Measurements from ENCODE around the gene ASIC2. TPM values are rescaled to one million over a fixed set of nuclear protein-coding genes. Genes with fewer than 3 reads are reported as not detected.

ASIC2 gene
- total and polyA plus RNA-seq, 9 of the 15 experiments (the other 6 are each of a cell fraction or from before 2014, with no cell fraction given), result not detected

DNA sequence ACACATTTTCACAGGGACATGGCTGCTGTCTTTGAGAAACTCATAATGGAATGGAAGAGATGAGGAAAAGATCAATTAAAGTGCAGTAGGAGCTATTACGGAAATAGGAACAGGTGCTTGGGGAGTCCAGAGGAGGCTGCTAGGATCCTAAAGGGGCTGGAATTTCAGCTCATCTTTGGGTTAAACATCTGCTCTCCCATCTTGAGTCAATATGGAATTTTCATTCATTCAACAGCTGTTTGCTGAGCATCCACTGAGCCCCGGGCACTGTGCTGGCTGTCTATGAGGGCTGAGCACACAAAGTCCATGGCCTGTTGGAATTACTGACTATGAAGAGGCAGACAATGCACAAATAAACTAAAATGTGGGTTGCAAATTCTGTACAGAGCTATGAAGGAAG is 47.9 kb downstream of the ASIC2 start:
- Histone ChIP-seq H3K79me2 (ENCODE audit: control insufficient read depth, insufficient read depth, low read length) (no peaks in the 10 kb centered on the region), H3K27ac (ENCODE audit: extremely low read depth, low read depth, low read length) (no peak overlapping the region), H4K20me1 (replicated peaks; ENCODE audit: control insufficient read depth, insufficient read depth, low read length) (no peaks in the 10 kb centered on the region), H3K9ac (ENCODE audit: insufficient read depth in 1 of 2, low read depth in 2 of 2, low read length in 2 of 2) (no peak overlapping the region), H3K9me3 (replicated peaks; ENCODE audit: control insufficient read depth, insufficient read depth, low read depth, low read length) (no peaks in the 10 kb centered on the region), H3K27me3 (ENCODE audit: control insufficient read depth in 2 of 2, insufficient read depth in 2 of 2, low read length in 2 of 2) (peaks cover 4 to 13% of the 10 kb centered on the region in 2 experiments; a peak in 1 of 5 replicates), H3K4me2 (ENCODE audit: insufficient read depth, low read length) (no peak overlapping the region), H3K36me3 (ENCODE audit: control insufficient read depth, insufficient read depth, low read length) (no peaks in the 10 kb centered on the region), H2AFZ (ENCODE audit: low read depth, low read length) (no peak overlapping the region), H3K4me1 (replicated peaks in 1 of 2; ENCODE audit: control insufficient read depth in 2 of 2, insufficient read depth in 2 of 2, low read length in 2 of 2) (no peaks in the 10 kb centered on the region), H3K9me1 (ENCODE audit: control insufficient read depth, insufficient read depth, low read length) (no peaks in the 10 kb centered on the region), H3K4me3 (no peak overlapping the region)
- in situ Hi-C loops (cut with MboI), result no loop called here
- FAIRE-seq (no peak), ATAC-seq (no peak), DNase-seq (ENCODE audit: extremely low read depth in 1 of 4, low spot score in 3 of 4) (no peak)
- no TSS peak for BruUV-seq (replicated peaks)
- 3% methylated on average over 2 of the region's 2 CpGs for WGBS (ENCODE audit: insufficient coverage, low coverage, missing lambda C conversion rate)
- intact Hi-C loops (cut with micrococcal nuclease), result no loop called here
- ChIA-PET POLR2A (no interaction called here), CTCF (ENCODE audit: low intra/inter-chr PET ratio) (no interaction called here)
- TF ChIP-seq, protein P1, sequence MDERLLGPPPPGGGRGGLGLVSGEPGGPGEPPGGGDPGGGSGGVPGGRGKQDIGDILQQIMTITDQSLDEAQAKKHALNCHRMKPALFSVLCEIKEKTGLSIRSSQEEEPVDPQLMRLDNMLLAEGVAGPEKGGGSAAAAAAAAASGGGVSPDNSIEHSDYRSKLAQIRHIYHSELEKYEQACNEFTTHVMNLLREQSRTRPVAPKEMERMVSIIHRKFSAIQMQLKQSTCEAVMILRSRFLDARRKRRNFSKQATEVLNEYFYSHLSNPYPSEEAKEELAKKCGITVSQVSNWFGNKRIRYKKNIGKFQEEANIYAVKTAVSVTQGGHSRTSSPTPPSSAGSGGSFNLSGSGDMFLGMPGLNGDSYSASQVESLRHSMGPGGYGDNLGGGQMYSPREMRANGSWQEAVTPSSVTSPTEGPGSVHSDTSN (CRISPR knock-in tag; IDR thresholded peaks at IDR 0.05; ENCODE audit: low read depth), result no peak
- TF ChIP-seq, protein P1 (tag; conservative IDR thresholded peaks at IDR 0.05; ENCODE audit: low read depth), result no peak
- TF ChIP-seq NFXL1 (CRISPR knock-in tag; IDR thresholded peaks at IDR 0.05) (no peak), MYNN (IDR thresholded peaks at IDR 0.05) (no peak), MYNN (CRISPR knock-in tag; IDR thresholded peaks at IDR 0.05) (no peak), TEAD1 (CRISPR knock-in tag; IDR thresholded peaks at IDR 0.05) (no peak), ZFP36 (IDR thresholded peaks at IDR 0.05; ENCODE audit: low read depth, low read length, partially characterized antibody) (no peak), ZKSCAN8 (CRISPR knock-in tag; IDR thresholded peaks at IDR 0.05) (no peak), SREBF1 (IDR thresholded peaks at IDR 0.05; ENCODE audit: borderline replicate concordance, low read depth, low read length) (no peak), ZNF445 (CRISPR knock-in tag; IDR thresholded peaks at IDR 0.05; ENCODE audit: low read depth) (no peak), ZNF174 (CRISPR knock-in tag; IDR thresholded peaks at IDR 0.05) (no peak), PHB2 (IDR thresholded peaks at IDR 0.05; ENCODE audit: low read depth) (no peak), ZNF23 (CRISPR knock-in tag; IDR thresholded peaks at IDR 0.05) (no peak), STAT5B (CRISPR knock-in tag; IDR thresholded peaks at IDR 0.05) (no peak)
- TF ChIP-seq, protein P2, sequence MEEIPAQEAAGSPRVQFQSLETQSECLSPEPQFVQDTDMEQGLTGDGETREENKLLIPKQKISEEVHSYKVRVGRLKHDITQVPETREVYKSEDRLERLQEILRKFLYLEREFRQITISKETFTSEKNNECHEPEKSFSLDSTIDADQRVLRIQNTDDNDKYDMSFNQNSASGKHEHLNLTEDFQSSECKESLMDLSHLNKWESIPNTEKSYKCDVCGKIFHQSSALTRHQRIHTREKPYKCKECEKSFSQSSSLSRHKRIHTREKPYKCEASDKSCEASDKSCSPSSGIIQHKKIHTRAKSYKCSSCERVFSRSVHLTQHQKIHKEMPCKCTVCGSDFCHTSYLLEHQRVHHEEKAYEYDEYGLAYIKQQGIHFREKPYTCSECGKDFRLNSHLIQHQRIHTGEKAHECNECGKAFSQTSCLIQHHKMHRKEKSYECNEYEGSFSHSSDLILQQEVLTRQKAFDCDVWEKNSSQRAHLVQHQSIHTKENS (CRISPR knock-in tag; IDR thresholded peaks at IDR 0.05), result no peak
- TF ChIP-seq, protein P3, sequence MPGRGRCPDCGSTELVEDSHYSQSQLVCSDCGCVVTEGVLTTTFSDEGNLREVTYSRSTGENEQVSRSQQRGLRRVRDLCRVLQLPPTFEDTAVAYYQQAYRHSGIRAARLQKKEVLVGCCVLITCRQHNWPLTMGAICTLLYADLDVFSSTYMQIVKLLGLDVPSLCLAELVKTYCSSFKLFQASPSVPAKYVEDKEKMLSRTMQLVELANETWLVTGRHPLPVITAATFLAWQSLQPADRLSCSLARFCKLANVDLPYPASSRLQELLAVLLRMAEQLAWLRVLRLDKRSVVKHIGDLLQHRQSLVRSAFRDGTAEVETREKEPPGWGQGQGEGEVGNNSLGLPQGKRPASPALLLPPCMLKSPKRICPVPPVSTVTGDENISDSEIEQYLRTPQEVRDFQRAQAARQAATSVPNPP (IDR thresholded peaks at IDR 0.05; ENCODE audit: borderline replicate concordance, insufficient read depth, insufficient read length), result no peak
- TF ChIP-seq, protein P4, sequence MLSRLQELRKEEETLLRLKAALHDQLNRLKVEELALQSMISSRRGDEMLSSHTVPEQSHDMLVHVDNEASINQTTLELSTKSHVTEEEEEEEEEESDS (CRISPR knock-in tag; IDR thresholded peaks at IDR 0.05), result no peak
